Ovary (tissue), 9 donors: ENCODE data around the gene ANGPTL4. TPM values are rescaled to one million over a fixed set of nuclear protein-coding genes. Genes with fewer than 3 reads are reported as not detected.

ENCODE experiments used
- DNase-seq, 5 donors: peaks; one replicate each; pipeline ENCODE4 v3.0.0-alpha.2; 2019 to 2020
- H3K27ac ChIP-seq, 2 donors: fragments of 200-600 bp; one replicate each; pipeline versions ENCODE4 v1.5.1 to v1.8.0; 2019 to 2022
- H3K27me3 ChIP-seq: fragments of 200-600 bp; one replicate; pipeline ENCODE4 v1.8.0; 2022
- H3K36me3 ChIP-seq: fragments of 200-600 bp; sonication (generic); one replicate; pipeline ENCODE4 v1.5.1; 2019
- H3K4me1 ChIP-seq: one replicate; pipeline ENCODE4 v1.8.1; 2013; ENCODE audit warnings: mild to moderate bottlenecking, moderate library complexity; ENCODE audit not compliant: insufficient read depth
- H3K4me3 ChIP-seq: fragments of 200-600 bp; sonication (generic); one replicate; pipeline ENCODE4 v1.5.1; 2017
- H3K9me3 ChIP-seq, 2 donors: fragments of 200-600 bp in 1 of 2; sonication (generic) in 1 of 2; one replicate each; pipeline versions ENCODE4 v1.5.1 to v1.8.1; 2013 to 2019; ENCODE audit warnings: mild to moderate bottlenecking in 1 of 2, moderate library complexity in 1 of 2
- CTCF ChIP-seq, 3 donors: fragments of 450-650 bp in 2 of 3; fragments of 200-600 bp in 1 of 3; IDR thresholded peaks; one replicate each; pipeline versions ENCODE4 v1.5.1 to v1.8.0; 2016 to 2022; ENCODE audit warnings: antibody characterized with exemption in 3 of 3, mild to moderate bottlenecking in 1 of 3
- EP300 ChIP-seq: sonication (generic); formaldehyde crosslinking; IDR thresholded peaks from one replicate; pipeline ENCODE4 v1.6.1; 2017; ENCODE audit warnings: antibody characterized with exemption
- POLR2A ChIP-seq: fragments of 450-650 bp; IDR thresholded peaks from one replicate; pipeline ENCODE4 v1.6.1; 2017; ENCODE audit warnings: antibody characterized with exemption, mild to moderate bottlenecking, moderate library complexity
- WGBS, 3 donors: extraction: QIAGEN DNeasy Blood & Tissue Kit in 1 of 3; methylation state at CpG; one replicate each; pipeline versions ENCODE4 v1.1.5 to v1.1.7; 2013 to 2017; 5-methylcytosine and 5-hydroxymethylcytosine counted together
- intact Hi-C, 4 donors: fragments of 100-400 bp; cut with DNase I; formaldehyde crosslinking; loops; one replicate each; pipeline versions ENCODE4 v1.11.0 to v1.15.1; 2022 to 2023
- microRNA-seq, 3 donors: library from miRNA; unstranded; fragments of <30 nt; microRNA quantifications; one replicate each; pipeline versions ENCODE4 to v1.2.0, GENCODE V29; 2019 to 2020
- polyA plus RNA-seq, 2 donors: library from polyadenylated mRNA; stranded (reverse); fragments of 200-250 nt in 1 of 2; fragments of 350-450 nt in 1 of 2; fragmentation: Illumina TruSeq in 1 of 2; extraction: RNeasy Lipid Tissue Mini Kit (QIAGEN cat#74804) in 1 of 2; gene quantifications; one replicate each; pipeline ENCODE4 v1.2.3, GENCODE V29; 2013 to 2014
- small RNA-seq: library from RNA; depleted of rRNA; stranded (forward); fragments of <200 nt; gene quantifications from one replicate; pipeline ENCODE3, GENCODE V24; 2016
- total RNA-seq, 7 donors: library from RNA; depleted of rRNA in 2 of 7; stranded (reverse); fragments of >200 nt in 2 of 7; fragmentation: NEBNext Ultra II Directional in 3 of 7; extraction: Animal tissue kit (Norgen Biotek cat#: 25700) in 3 of 7; gene quantifications; one replicate each; pipeline versions ENCODE4 v1.1.0 to v1.2.4, GENCODE V29; 2016 to 2023
- donor health status: DM: no; HTN: no; CAD: no; lungs with moderate emphysema.
- donor health status: DM: no; HTN: no; CAD: no.
- donor health status: Bipolar disorder and iron deficiency.
- donor health status: DM: yes; HTN: yes; CAD: no.
- donor health status: DM: no; HTN: no; CAD: no.
- donor health status: DM: yes; HTN: yes; CAD: no.

ANGPTL4 gene
- total and polyA plus RNA-seq, 9 donors: 0.71 to 35.0 (median 3.0) TPM

GRCh38 chr19:8423817-8424223 lies 59.9 kb downstream of the ANGPTL4 start:
- TF ChIP-seq CTCF (IDR thresholded peaks at IDR 0.05): no peak
- TF ChIP-seq POLR2A: no peak
- peak; percentile 81 for TF ChIP-seq EP300
- WGBS, 3 donors: 17 to 24% (median 17%) methylated on average over 9 of the region's 9 CpGs
- peak; percentile 88 to 97 (median 93) for DNase-seq
- H3K4me3 ChIP-seq: no peak overlapping the region
- H3K9me3 ChIP-seq: no peaks in the 10 kb centered on the region
- H3K27ac ChIP-seq: peak overlapping the region; percentile 22 to 59
- no peaks in the 10 kb centered on the region for H3K36me3 ChIP-seq
- intact Hi-C loops: loop anchor here in 1 of 4 donors (10.0 kb wide), 1 partner anchor 71 kb away; no protein-coding TSS in a partner anchor
- H3K4me1 ChIP-seq: peaks cover 4% of the 10 kb centered on the region
- no peaks in the 10 kb centered on the region for H3K27me3 ChIP-seq

Small RNA genes lying within 50 kb of the gene (microRNA-seq; reads per million reads assigned to microRNA genes)
- gene MIR4999: 4.8 to 10.7 (median 6.4) reads per million in 3 donors

Small RNA genes lying within 50 kb of the gene (small RNA-seq; reads per million reads assigned to genes)
- gene MIR4999: 0.15 reads per million

Other genes with a start within 250 kb of the ANGPTL4 start
- gene FBN3, start 214.6 kb upstream of the ANGPTL4 start, total RNA-seq: under 1 TPM in 6 of 7 donors, not detected in 1; 0.08 to 0.74 (median 0.28) TPM
- under 1 TPM in 1 of 2 donors, not detected in 1; 0.21 TPM for gene FBN3, start 214.6 kb upstream of the ANGPTL4 start, polyA plus RNA-seq
- gene CERS4, start 154.8 kb upstream of the ANGPTL4 start, total RNA-seq: 10 to 100 TPM; 28.7 to 61.6 (median 45.5) TPM
- 10 to 100 TPM; 20.1 to 37.4 TPM for gene CERS4, start 154.8 kb upstream of the ANGPTL4 start, polyA plus RNA-seq
- 10 to 100 TPM; 16.0 to 57.0 (median 34.2) TPM for gene CD320, start 55.8 kb upstream of the ANGPTL4 start, total RNA-seq
- 10 to 100 TPM in 1 of 2 donors, 1 to 10 TPM in 1; 1.9 to 34.3 TPM for gene CD320, start 55.8 kb upstream of the ANGPTL4 start, polyA plus RNA-seq
- 10 to 100 TPM in 6 of 7 donors, 1 to 10 TPM in 1; 7.7 to 48.0 (median 30.2) TPM for gene NDUFA7, start 42.8 kb upstream of the ANGPTL4 start, total RNA-seq
- 10 to 100 TPM; 25.4 to 63.7 TPM for gene NDUFA7, start 42.8 kb upstream of the ANGPTL4 start, polyA plus RNA-seq
- 1,000 to 10,000 TPM in 6 of 7 donors, 100 to 1,000 TPM in 1; 749 to 2,713 (median 2,209) TPM for gene RPS28, start 42.7 kb upstream of the ANGPTL4 start, total RNA-seq
- gene RPS28, start 42.7 kb upstream of the ANGPTL4 start, polyA plus RNA-seq: 100 to 1,000 TPM in 1 of 2 donors, 10 to 100 TPM in 1; 47.7 to 795 TPM
- gene KANK3, start 20.9 kb upstream of the ANGPTL4 start, total RNA-seq: 10 to 100 TPM in 1 of 7 donors, 1 to 10 TPM in 6; 3.3 to 11.7 (median 4.3) TPM
- gene KANK3, start 20.9 kb upstream of the ANGPTL4 start, polyA plus RNA-seq: 1 to 10 TPM in 1 of 2 donors, under 1 TPM in 1; 0.73 to 9.7 TPM
- gene RAB11B, start 26.2 kb downstream of the ANGPTL4 start, total RNA-seq: 100 to 1,000 TPM in 5 of 7 donors, 10 to 100 TPM in 2; 29.3 to 142 (median 102) TPM
- gene RAB11B, start 26.2 kb downstream of the ANGPTL4 start, polyA plus RNA-seq: 100 to 1,000 TPM in 1 of 2 donors, 10 to 100 TPM in 1; 20.8 to 103 TPM
- 10 to 100 TPM; 20.7 to 62.7 (median 27.2) TPM for gene MARCHF2, start 49.1 kb downstream of the ANGPTL4 start, total RNA-seq
- gene MARCHF2, start 49.1 kb downstream of the ANGPTL4 start, polyA plus RNA-seq: 10 to 100 TPM; 13.8 to 22.0 TPM
- 100 to 1,000 TPM in 6 of 7 donors, 10 to 100 TPM in 1; 88.2 to 220 (median 180) TPM for gene HNRNPM, start 80.8 kb downstream of the ANGPTL4 start, total RNA-seq
- gene HNRNPM, start 80.8 kb downstream of the ANGPTL4 start, polyA plus RNA-seq: 100 to 1,000 TPM; 146 to 285 TPM
- 1 to 10 TPM in 4 of 7 donors, under 1 TPM in 3; 0.11 to 2.2 (median 1.4) TPM for gene PRAM1, start 138.5 kb downstream of the ANGPTL4 start, total RNA-seq
- under 1 TPM; 0.35 to 0.88 TPM for gene PRAM1, start 138.5 kb downstream of the ANGPTL4 start, polyA plus RNA-seq
- gene ZNF414, start 150.0 kb downstream of the ANGPTL4 start, total RNA-seq: 10 to 100 TPM; 20.9 to 49.7 (median 26.2) TPM
- 10 to 100 TPM in 1 of 2 donors, under 1 TPM in 1; 0.62 to 45.3 TPM for gene ZNF414, start 150.0 kb downstream of the ANGPTL4 start, polyA plus RNA-seq
- 10 to 100 TPM in 2 of 7 donors, 1 to 10 TPM in 5; 3.5 to 13.6 (median 5.4) TPM for gene MYO1F, start 213.3 kb downstream of the ANGPTL4 start, total RNA-seq
- 1 to 10 TPM; 4.0 to 7.8 TPM for gene MYO1F, start 213.3 kb downstream of the ANGPTL4 start, polyA plus RNA-seq
- 10 to 100 TPM; 22.4 to 49.3 (median 37.4) TPM for gene ADAMTS10, start 246.6 kb downstream of the ANGPTL4 start, total RNA-seq
- gene ADAMTS10, start 246.6 kb downstream of the ANGPTL4 start, polyA plus RNA-seq: 10 to 100 TPM in 1 of 2 donors, 1 to 10 TPM in 1; 6.2 to 37.5 TPM